ENCODE measurements around the gene ACAD8.

DNA sequence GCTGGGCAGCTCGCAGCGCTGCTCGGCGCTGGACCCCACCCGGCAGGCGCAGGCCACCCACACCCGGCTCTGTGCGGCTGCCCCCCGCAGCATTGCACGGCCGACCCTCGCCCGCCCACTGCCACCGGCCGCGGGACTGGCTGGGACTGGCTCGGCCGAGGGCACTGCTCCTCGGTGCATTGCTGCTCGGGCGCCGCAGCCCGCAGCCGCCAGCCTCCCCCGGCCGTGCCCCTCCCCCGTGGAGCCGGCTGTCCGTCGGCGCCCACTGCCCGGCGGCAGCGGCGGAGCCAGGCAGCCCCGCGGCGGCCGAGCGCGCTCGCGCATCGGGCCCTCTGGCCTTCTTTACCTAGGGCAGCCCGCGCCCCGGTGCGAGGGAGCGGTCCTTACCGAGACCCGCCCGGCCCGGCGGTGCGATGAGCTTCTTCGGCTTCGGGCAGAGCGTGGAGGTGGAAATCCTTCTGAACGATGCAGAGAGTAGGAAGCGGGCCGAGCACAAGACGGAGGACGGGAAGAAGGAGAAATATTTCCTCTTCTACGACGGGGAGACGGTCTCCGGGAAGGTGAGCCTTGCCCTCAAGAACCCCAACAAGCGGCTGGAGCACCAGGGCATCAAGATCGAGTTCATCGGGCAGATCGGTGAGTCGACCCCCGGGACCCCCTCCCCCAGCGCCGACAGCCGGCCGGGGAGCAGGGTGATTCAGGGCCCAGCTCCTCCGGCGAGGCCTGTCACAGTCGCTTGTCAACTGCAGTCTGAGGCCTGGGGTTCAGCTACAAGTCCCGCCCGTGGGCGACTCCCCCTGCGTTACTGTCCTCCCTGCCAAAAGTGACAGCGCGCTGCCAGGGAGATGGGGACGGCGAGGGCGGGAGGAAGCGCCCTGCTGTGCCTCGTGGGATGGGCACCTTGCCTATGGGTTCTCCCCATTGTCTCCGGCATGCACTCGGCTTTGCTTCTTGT is 28.4 kb upstream of the ACAD8 start:
- TF ChIP-seq GABPA (IDR thresholded peaks at IDR 0.05; ENCODE audit: borderline replicate concordance, insufficient read depth, low read length): no peak
- TF ChIP-seq MAFK (IDR thresholded peaks at IDR 0.05; ENCODE audit: low read depth, low read length): no peak
- TF ChIP-seq CTCF (IDR thresholded peaks at IDR 0.05; ENCODE audit: control extremely low read depth in 1 of 3, insufficient read depth in 1 of 3, low read depth in 1 of 3, low read length in 3 of 3): no peak
- no peak for TF ChIP-seq SIRT6 (IDR thresholded peaks at IDR 0.05; ENCODE audit: low read length)
- TF ChIP-seq EP300 (IDR thresholded peaks at IDR 0.05; ENCODE audit: borderline replicate concordance in 1 of 2, low read depth in 2 of 2, low read length in 2 of 2): no peak
- TF ChIP-seq POLR2AphosphoS5 (IDR thresholded peaks at IDR 0.05; ENCODE audit: low read depth, low read length): no peak
- TF ChIP-seq RAD21 (IDR thresholded peaks at IDR 0.05 in 1 of 2, conservative IDR thresholded peaks at IDR 0.05 in 1 of 2; ENCODE audit: low read depth in 2 of 2, low read length in 2 of 2): no peak
- no peak for TF ChIP-seq POLR2A (IDR thresholded peaks at IDR 0.05; ENCODE audit: control extremely low read depth in 1 of 2, low read depth in 2 of 2, low read length in 2 of 2)

Measured in H1 (cell line).